Colonic mucosa (tissue), 4 donors: ENCODE measurements around the gene FMN2. TPM values are rescaled to one million over a fixed set of nuclear protein-coding genes. Genes with fewer than 3 reads are reported as not detected.

Experiments used
- DNase-seq: peaks from one replicate; pipeline ENCODE4 v3.0.0-alpha.2; 2020
- H3K27ac ChIP-seq: fragments of 200-600 bp; one replicate; pipeline ENCODE4 v1.8.0; 2021
- H3K27me3 ChIP-seq: fragments of 200-600 bp; one replicate; pipeline ENCODE4 v1.8.0; 2021
- H3K36me3 ChIP-seq: fragments of 200-600 bp; one replicate; pipeline ENCODE4 v1.8.0; 2021
- H3K4me1 ChIP-seq: fragments of 200-600 bp; one replicate; pipeline ENCODE4 v1.8.0; 2021; ENCODE audit warnings: mild to moderate bottlenecking
- H3K4me3 ChIP-seq: fragments of 200-600 bp; one replicate; pipeline ENCODE4 v1.8.0; 2021
- H3K9ac ChIP-seq, 2 donors: one replicate each; pipeline ENCODE4 v1.7.0; 2013; ENCODE audit warnings: control low read depth in 2 of 2, low read depth in 2 of 2, low read length in 2 of 2
- H3K9me3 ChIP-seq: fragments of 200-600 bp; one replicate; pipeline ENCODE4 v1.8.0; 2021
- CTCF ChIP-seq: fragments of 200-600 bp; IDR thresholded peaks from one replicate; pipeline ENCODE4 v1.8.0; 2022; ENCODE audit warnings: antibody characterized with exemption, mild to moderate bottlenecking
- intact Hi-C: fragments of 100-400 bp; cut with DNase I; formaldehyde crosslinking; loops from one replicate; pipeline ENCODE4 v1.14.1; 2022
- total RNA-seq, 2 donors: library from RNA; stranded (reverse); fragmentation: NEBNext Ultra II Directional in 1 of 2; extraction: Animal tissue kit (Norgen Biotek cat#: 25700) in 1 of 2; gene quantifications; one replicate each; pipeline ENCODE4 v1.2.1, GENCODE V29; 2021
- donor health status: healthy.
- donor health status: DM: no; HTN: no; CAD: no.
- donor health status: DM: no; HTN: no; CAD: no.

The FMN2 gene
- total RNA-seq, 2 donors from 2014 or later, result 0.62 to 3.0 TPM

GRCh38 chr1:240486611-240487010, 394.9 kb downstream of the FMN2 start:
- no peak overlapping the region for H3K9ac ChIP-seq
- no peak for TF ChIP-seq CTCF
- no peak overlapping the region for H3K4me3 ChIP-seq
- DNase-seq, result no peak
- intact Hi-C loops, result no loop called here
- no peaks in the 10 kb centered on the region for H3K4me1 ChIP-seq
- H3K36me3 ChIP-seq, result no peaks in the 10 kb centered on the region
- no peaks in the 10 kb centered on the region for H3K27me3 ChIP-seq
- no peak overlapping the region for H3K27ac ChIP-seq
- no peaks in the 10 kb centered on the region for H3K9me3 ChIP-seq

GRCh38 chr1:240487493-240487892, 395.8 kb downstream of the FMN2 start:
- TF ChIP-seq CTCF, result no peak
- Histone ChIP-seq H3K4me3 (no peak overlapping the region), H3K27ac (no peak overlapping the region), H3K36me3 (no peaks in the 10 kb centered on the region), H3K9me3 (no peaks in the 10 kb centered on the region), H3K9ac (no peak overlapping the region), H3K27me3 (no peaks in the 10 kb centered on the region), H3K4me1 (no peaks in the 10 kb centered on the region)
- no peak for DNase-seq
- intact Hi-C loops, result no loop called here

GRCh38 chr1:240491156-240491555, 399.5 kb downstream of the FMN2 start:
- no peak for DNase-seq
- Histone ChIP-seq H3K36me3 (no peaks in the 10 kb centered on the region), H3K27ac (no peak overlapping the region)

GRCh38 chr1:240491796-240492195, 400.1 kb downstream of the FMN2 start:
- no peak for DNase-seq
- H3K27ac ChIP-seq, result no peak overlapping the region
- no peaks in the 10 kb centered on the region for H3K36me3 ChIP-seq
- H3K9ac ChIP-seq, result no peak overlapping the region
- H3K4me3 ChIP-seq, result no peak overlapping the region
- no peak for TF ChIP-seq CTCF
- no peaks in the 10 kb centered on the region for H3K4me1 ChIP-seq
- H3K27me3 ChIP-seq, result no peaks in the 10 kb centered on the region
- H3K9me3 ChIP-seq, result no peaks in the 10 kb centered on the region
- intact Hi-C loops, result no loop called here

More at GRCh38 chr1:240491156-240491555, 399.5 kb downstream of the FMN2 start:
- Histone ChIP-seq H3K4me3 (no peak overlapping the region), H3K27me3 (no peaks in the 10 kb centered on the region), H3K4me1 (no peaks in the 10 kb centered on the region), H3K9ac (no peak overlapping the region), H3K9me3 (no peaks in the 10 kb centered on the region)
- TF ChIP-seq CTCF, result no peak
- intact Hi-C loops, result no loop called here

GRCh38 chr1:240492832-240493440, 401.3 kb downstream of the FMN2 start:
- no peaks in the 10 kb centered on the region for H3K36me3 ChIP-seq
- H3K9me3 ChIP-seq, result no peaks in the 10 kb centered on the region
- intact Hi-C loops, result no loop called here
- H3K27me3 ChIP-seq, result no peaks in the 10 kb centered on the region
- peak overlapping the region; percentile 14 for H3K4me3 ChIP-seq
- TF ChIP-seq CTCF, result no peak
- H3K4me1 ChIP-seq, result no peaks in the 10 kb centered on the region
- no peak overlapping the region for H3K27ac ChIP-seq
- H3K9ac ChIP-seq, result no peak overlapping the region
- DNase-seq, result peak; percentile 38
